Mesodermal cell (in vitro differentiated cells): Measurements from ENCODE around the gene SMAD6.

Experiments
- H3K27ac ChIP-seq: 2 replicates; pipeline ENCODE4 v1.7.0; 2013; ENCODE audit warnings: mild to moderate bottlenecking, low read depth, low read length, moderate library complexity; ENCODE audit not compliant: severe bottlenecking
- H3K36me3 ChIP-seq: 2 replicates; pipeline ENCODE4 v1.7.1; 2013; ENCODE audit warnings: mild to moderate bottlenecking, low read length, moderate library complexity; ENCODE audit not compliant: control insufficient read depth, insufficient read depth
- H3K4me1 ChIP-seq: one replicate; pipeline ENCODE4 v1.7.1; 2013; ENCODE audit warnings: mild to moderate bottlenecking, low read length; ENCODE audit not compliant: insufficient read depth, control insufficient read depth, poor library complexity, severe bottlenecking
- H3K4me3 ChIP-seq: 2 replicates; pipeline ENCODE4 v1.7.0; 2013; ENCODE audit warnings: low read length, control low read depth, mild to moderate bottlenecking; ENCODE audit not compliant: insufficient read depth, poor library complexity, severe bottlenecking; ENCODE audit errors: extremely low read depth
- H3K9me3 ChIP-seq: 2 replicates; pipeline ENCODE4 v1.7.1; 2013; ENCODE audit warnings: mild to moderate bottlenecking, low read length, moderate library complexity; ENCODE audit not compliant: control insufficient read depth
- WGBS, 2 experiments: methylation state at CpG; one replicate each; pipeline ENCODE4 v1.1.5; 2013; ENCODE audit warnings: missing lambda C conversion rate in 2 of 2; ENCODE audit not compliant: insufficient coverage in 2 of 2; 5-methylcytosine and 5-hydroxymethylcytosine counted together

Gene SMAD6

GRCh38 chr15:66733976-66734375 lies 31.9 kb downstream of the SMAD6 start:
- H3K27ac ChIP-seq: peak overlapping the region; percentile 37
- H3K36me3 ChIP-seq: peaks cover 87% of the 10 kb centered on the region
- WGBS, 2 experiments: 92 to 97% methylated on average over 11 of the region's 11 CpGs
- H3K9me3 ChIP-seq: no peaks in the 10 kb centered on the region
- H3K4me1 ChIP-seq: peaks cover 45% of the 10 kb centered on the region
- H3K4me3 ChIP-seq: no peak overlapping the region

- Histone ChIP-seq H3K4me1 (peaks cover 34% of the 10 kb centered on the region), H3K4me3 (no peak overlapping the region), H3K36me3 (peaks cover 88% of the 10 kb centered on the region), H3K9me3 (no peaks in the 10 kb centered on the region), H3K27ac (peak overlapping the region; percentile 16)
- whole genome bisulfite sequencing, 2 experiments: 92 to 98% methylated on average over 8 to 9 of the region's 10 CpGs
Measured at GRCh38 chr15:66734961-66735908, 33.2 kb downstream of the SMAD6 start.

DNA sequence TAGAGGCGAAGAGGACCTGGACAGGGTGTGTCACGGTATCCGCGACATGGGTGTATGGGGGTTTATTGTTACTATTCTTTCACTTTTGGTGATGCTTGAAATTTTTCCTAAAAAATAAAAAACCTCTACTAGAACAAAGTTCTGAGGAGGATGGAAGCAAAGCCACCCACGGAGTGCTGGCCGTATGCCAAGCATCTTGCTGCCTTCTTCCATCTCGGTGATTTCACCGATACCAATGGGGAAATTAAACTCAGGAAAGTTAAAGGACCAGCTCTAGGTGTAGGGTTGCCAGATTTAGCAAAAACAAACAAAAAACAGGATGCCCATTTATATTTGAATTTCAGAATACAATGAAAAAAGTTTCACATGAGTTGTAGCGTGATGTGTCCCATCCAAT lies 33.9 kb downstream of the SMAD6 start:
- WGBS, 2 experiments: 98 to 100% methylated on average over 5 to 6 of the region's 9 CpGs
- H3K9me3 ChIP-seq: no peaks in the 10 kb centered on the region
- peaks cover 88% of the 10 kb centered on the region for H3K36me3 ChIP-seq
- no peak overlapping the region for H3K27ac ChIP-seq
- H3K4me1 ChIP-seq: peaks cover 28% of the 10 kb centered on the region
- H3K4me3 ChIP-seq: no peak overlapping the region

GRCh38 chr15:66737243-66738010 lies 35.4 kb downstream of the SMAD6 start:
- Histone ChIP-seq H3K27ac (peak overlapping the region; percentile 49), H3K4me3 (no peak overlapping the region), H3K36me3 (peaks cover 90% of the 10 kb centered on the region)

DNA sequence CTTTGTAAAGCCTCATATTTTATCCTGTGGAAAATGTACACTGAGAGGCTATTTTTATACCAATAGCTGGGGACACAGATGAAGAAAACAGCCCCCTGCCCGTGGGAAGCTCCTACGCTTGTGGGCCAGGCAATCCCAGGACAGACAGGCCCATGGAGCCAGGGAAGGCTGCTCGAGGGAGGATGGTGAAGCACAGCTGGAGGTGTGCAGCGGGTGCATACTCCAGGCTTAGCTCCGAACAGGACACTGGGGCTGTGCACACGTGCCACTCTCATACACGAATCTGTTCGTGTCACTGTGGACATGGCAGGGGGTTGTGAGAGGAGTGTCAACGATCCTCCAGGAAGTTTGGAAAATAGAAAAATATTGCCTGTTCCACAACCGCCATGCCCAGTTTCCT lies 36.1 kb downstream of the SMAD6 start:
- Histone ChIP-seq H3K4me3 (no peak overlapping the region), H3K4me1 (peaks cover 37% of the 10 kb centered on the region), H3K27ac (peak overlapping the region; percentile 49), H3K36me3 (peaks cover 95% of the 10 kb centered on the region), H3K9me3 (no peaks in the 10 kb centered on the region)
- WGBS, 2 experiments: 93 to 94% methylated on average over 9 to 10 of the region's 10 CpGs

More at GRCh38 chr15:66737243-66738010, 35.4 kb downstream of the SMAD6 start:
- H3K4me1 ChIP-seq: peaks cover 32% of the 10 kb centered on the region
- no peaks in the 10 kb centered on the region for H3K9me3 ChIP-seq
- 92 to 96% methylated on average over 2 to 7 of the region's 11 CpGs for WGBS, 2 experiments

GRCh38 chr15:66738595-66738994 lies 36.6 kb downstream of the SMAD6 start:
- 89 to 99% methylated on average over 7 to 9 of the region's 10 CpGs for WGBS, 2 experiments
- Histone ChIP-seq H3K36me3 (peaks cover 97% of the 10 kb centered on the region), H3K4me3 (no peak overlapping the region), H3K9me3 (no peaks in the 10 kb centered on the region), H3K4me1 (peaks cover 35% of the 10 kb centered on the region), H3K27ac (peak overlapping the region; percentile 23)

GRCh38 chr15:66739287-66739686 lies 37.3 kb downstream of the SMAD6 start:
- 96 to 100% methylated on average over 3 to 5 of the region's 6 CpGs for WGBS, 2 experiments
- Histone ChIP-seq H3K4me3 (no peak overlapping the region), H3K4me1 (peaks cover 34% of the 10 kb centered on the region), H3K9me3 (no peaks in the 10 kb centered on the region), H3K27ac (no peak overlapping the region), H3K36me3 (peaks cover 97% of the 10 kb centered on the region)

GRCh38 chr15:66740802-66741201 lies 38.8 kb downstream of the SMAD6 start:
- H3K36me3 ChIP-seq: peaks cover 97% of the 10 kb centered on the region
- H3K4me3 ChIP-seq: no peak overlapping the region
- peak overlapping the region; percentile 41 for H3K27ac ChIP-seq
- no peaks in the 10 kb centered on the region for H3K9me3 ChIP-seq
- 96% methylated on average over 2 to 6 of the region's 8 CpGs for WGBS, 2 experiments
- peaks cover 35% of the 10 kb centered on the region for H3K4me1 ChIP-seq

- no peak overlapping the region for H3K27ac ChIP-seq
- peaks cover 98% of the 10 kb centered on the region for H3K36me3 ChIP-seq
- peaks cover 43% of the 10 kb centered on the region for H3K4me1 ChIP-seq
- WGBS, 2 experiments: 94 to 95% methylated on average over 5 of the region's 5 CpGs
- no peak overlapping the region for H3K4me3 ChIP-seq
- no peaks in the 10 kb centered on the region for H3K9me3 ChIP-seq
Measured at GRCh38 chr15:66741646-66742045, 39.6 kb downstream of the SMAD6 start.

DNA sequence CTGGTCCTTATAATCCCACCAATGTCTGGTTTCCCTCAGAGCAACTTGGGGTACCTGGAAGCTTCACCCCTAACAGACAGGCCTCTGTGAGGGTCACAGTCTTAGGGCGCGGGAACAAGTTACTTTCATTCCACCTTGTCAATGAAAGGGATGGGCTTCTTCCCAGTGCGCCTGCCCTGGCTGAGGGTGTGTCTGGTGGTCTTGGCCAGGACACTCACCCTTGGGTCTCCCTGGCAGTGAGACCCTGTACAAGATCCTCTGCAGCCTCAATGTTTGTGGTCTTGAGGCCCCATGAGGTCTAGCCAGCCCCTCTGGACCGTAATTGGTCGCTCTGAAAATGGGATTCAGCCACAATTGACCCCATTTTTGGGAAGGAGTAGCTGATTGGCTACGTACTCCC lies 40.2 kb downstream of the SMAD6 start:
- Histone ChIP-seq H3K9me3 (no peaks in the 10 kb centered on the region), H3K36me3 (peaks cover 98% of the 10 kb centered on the region), H3K4me1 (peaks cover 50% of the 10 kb centered on the region), H3K27ac (peak overlapping the region; percentile 41), H3K4me3 (no peak overlapping the region)
- WGBS, 2 experiments: 94 to 100% methylated on average over 5 to 6 of the region's 6 CpGs
